Activated naive CD8-positive, alpha-beta T cell treated with anti-CD3 and anti-CD28 coated beads, Interleukin-2, amount 50 U/mL, for 24 hours (primary cell): ENCODE measurements around the gene ERC1.

Source experiments
- ATAC-seq: fragments of 150-1000 bp; cut with Tn5 transposase; one replicate; pipeline ENCODE4 v1.10.0; 2021
- DNase-seq: peaks from one replicate; pipeline ENCODE4 v3.0.0; 2021
- H3K27ac Mint-ChIP-seq: one replicate; pipeline ENCODE4 v1.8.0; 2021; ENCODE audit warnings: mild to moderate bottlenecking, mixed read lengths
- H3K27me3 Mint-ChIP-seq: one replicate; pipeline ENCODE4 v1.8.0; 2021; ENCODE audit warnings: mixed read lengths
- H3K36me3 Mint-ChIP-seq: one replicate; pipeline ENCODE4 v1.8.0; 2021; ENCODE audit warnings: low read depth, mixed read lengths
- H3K4me1 Mint-ChIP-seq: one replicate; pipeline ENCODE4 v1.8.0; 2021; ENCODE audit warnings: mixed read lengths
- H3K4me3 Mint-ChIP-seq: one replicate; pipeline ENCODE4 v1.8.0; 2021; ENCODE audit warnings: mild to moderate bottlenecking, moderate library complexity, mixed read lengths
- H3K9me3 Mint-ChIP-seq: one replicate; pipeline ENCODE4 v1.8.0; 2021; ENCODE audit warnings: mixed read lengths

The ERC1 gene

GRCh38 chr12:990661-991349, at the start of gene ERC1:
Gene ERC1 (plus strand): TSS chr12:991223. CDS start chr12:1027904, 36,681 bp downstream.
- no peaks in the 10 kb centered on the region for H3K27me3 Mint-ChIP-seq
- peaks cover 39% of the 10 kb centered on the region for H3K4me1 Mint-ChIP-seq
- peak within 1 kb of the TSS; percentile 91 for H3K27ac Mint-ChIP-seq
- H3K9me3 Mint-ChIP-seq, result no peaks in the 10 kb centered on the region
- peak; percentile 88 for ATAC-seq
- peaks cover 3% of the 10 kb centered on the region for H3K36me3 Mint-ChIP-seq
- DNase-seq, result peak; percentile 88
- H3K4me3 Mint-ChIP-seq, result peak within 1 kb of the TSS; percentile 96

GRCh38 chr12:943051-943450, 48.0 kb upstream of the ERC1 start:
- Mint-ChIP-seq H3K4me3 (no peak overlapping the region), H3K27me3 (no peaks in the 10 kb centered on the region), H3K9me3 (no peaks in the 10 kb centered on the region), H3K36me3 (peaks cover 37% of the 10 kb centered on the region), H3K4me1 (peaks cover 31% of the 10 kb centered on the region), H3K27ac (no peak overlapping the region)
- ATAC-seq (no peak), DNase-seq (no peak)

- no peak overlapping the region for H3K4me3 Mint-ChIP-seq
- DNase-seq, result no peak
- no peaks in the 10 kb centered on the region for H3K27me3 Mint-ChIP-seq
- no peaks in the 10 kb centered on the region for H3K9me3 Mint-ChIP-seq
- H3K27ac Mint-ChIP-seq, result peak overlapping the region; percentile 76
- no peak for ATAC-seq
- peaks cover 40% of the 10 kb centered on the region for H3K4me1 Mint-ChIP-seq
- peaks cover 37% of the 10 kb centered on the region for H3K36me3 Mint-ChIP-seq
Measured at GRCh38 chr12:944211-944610, 46.8 kb upstream of the ERC1 start.

GRCh38 chr12:946212-946611, 44.8 kb upstream of the ERC1 start:
- H3K36me3 Mint-ChIP-seq, result peaks cover 31% of the 10 kb centered on the region
- H3K9me3 Mint-ChIP-seq, result no peaks in the 10 kb centered on the region
- no peak overlapping the region for H3K4me3 Mint-ChIP-seq
- H3K27ac Mint-ChIP-seq, result peak overlapping the region; percentile 32
- H3K27me3 Mint-ChIP-seq, result peaks cover 2% of the 10 kb centered on the region
- DNase-seq (no peak), ATAC-seq (no peak)
- H3K4me1 Mint-ChIP-seq, result peaks cover 51% of the 10 kb centered on the region

GRCh38 chr12:946631-947030, 44.4 kb upstream of the ERC1 start:
- peak overlapping the region; percentile 32 for H3K27ac Mint-ChIP-seq
- no peak for DNase-seq

GRCh38 chr12:948238-948637, 42.8 kb upstream of the ERC1 start:
- peak overlapping the region; percentile 97 for H3K4me3 Mint-ChIP-seq
- ATAC-seq (no peak), DNase-seq (no peak)
- peaks cover 2% of the 10 kb centered on the region for H3K27me3 Mint-ChIP-seq
- H3K36me3 Mint-ChIP-seq, result peaks cover 23% of the 10 kb centered on the region
- H3K4me1 Mint-ChIP-seq, result peaks cover 51% of the 10 kb centered on the region
- no peaks in the 10 kb centered on the region for H3K9me3 Mint-ChIP-seq
- H3K27ac Mint-ChIP-seq, result peak overlapping the region; percentile 36

More at GRCh38 chr12:946631-947030, 44.4 kb upstream of the ERC1 start:
- Mint-ChIP-seq H3K4me1 (peaks cover 51% of the 10 kb centered on the region), H3K27me3 (peaks cover 2% of the 10 kb centered on the region), H3K4me3 (peak overlapping the region; percentile 27), H3K9me3 (no peaks in the 10 kb centered on the region), H3K36me3 (peaks cover 31% of the 10 kb centered on the region)
- ATAC-seq, result no peak

- peaks cover 13% of the 10 kb centered on the region for H3K36me3 Mint-ChIP-seq
- DNase-seq (peak; percentile 98), ATAC-seq (peak; percentile 93)
- peak within 1 kb of the TSS; percentile 97 for H3K27ac Mint-ChIP-seq
- H3K9me3 Mint-ChIP-seq, result no peaks in the 10 kb centered on the region
- H3K27me3 Mint-ChIP-seq, result peaks cover 2% of the 10 kb centered on the region
- H3K4me3 Mint-ChIP-seq, result peak within 1 kb of the TSS; percentile 97
- peaks cover 41% of the 10 kb centered on the region for H3K4me1 Mint-ChIP-seq
Measured at GRCh38 chr12:949453-950191, 41.4 kb upstream of the ERC1 start, which contains the start of gene RAD52. Gene RAD52 (minus strand): TSS chr12:949694. CDS start chr12:933058, 16,636 bp downstream.

- Mint-ChIP-seq H3K36me3 (peaks cover 13% of the 10 kb centered on the region), H3K4me1 (peaks cover 33% of the 10 kb centered on the region), H3K27ac (no peak overlapping the region), H3K27me3 (peaks cover 2% of the 10 kb centered on the region), H3K9me3 (no peaks in the 10 kb centered on the region), H3K4me3 (no peak overlapping the region)
- ATAC-seq, result no peak
- DNase-seq, result no peak
Measured at GRCh38 chr12:951176-951575, 39.8 kb upstream of the ERC1 start.

- Mint-ChIP-seq H3K9me3 (no peaks in the 10 kb centered on the region), H3K4me3 (no peak overlapping the region), H3K36me3 (peaks cover 7% of the 10 kb centered on the region), H3K27ac (no peak overlapping the region), H3K4me1 (peaks cover 15% of the 10 kb centered on the region), H3K27me3 (peaks cover 2% of the 10 kb centered on the region)
- no peak for DNase-seq
- no peak for ATAC-seq
Measured at GRCh38 chr12:953776-954175, 37.2 kb upstream of the ERC1 start.

GRCh38 chr12:954741-955140, 36.3 kb upstream of the ERC1 start:
- ATAC-seq, result no peak
- no peak for DNase-seq
- Mint-ChIP-seq H3K9me3 (no peaks in the 10 kb centered on the region), H3K27ac (no peak overlapping the region), H3K36me3 (no peaks in the 10 kb centered on the region), H3K4me1 (peaks cover 6% of the 10 kb centered on the region), H3K4me3 (no peak overlapping the region), H3K27me3 (no peaks in the 10 kb centered on the region)

- H3K36me3 Mint-ChIP-seq, result no peaks in the 10 kb centered on the region
- H3K4me1 Mint-ChIP-seq, result no peaks in the 10 kb centered on the region
- no peak overlapping the region for H3K27ac Mint-ChIP-seq
- no peaks in the 10 kb centered on the region for H3K9me3 Mint-ChIP-seq
- no peak overlapping the region for H3K4me3 Mint-ChIP-seq
- H3K27me3 Mint-ChIP-seq, result no peaks in the 10 kb centered on the region
- ATAC-seq (no peak), DNase-seq (no peak)
Measured at GRCh38 chr12:955939-956338, 35.1 kb upstream of the ERC1 start.

- Mint-ChIP-seq H3K27ac (peak overlapping the region; percentile 49), H3K36me3 (no peaks in the 10 kb centered on the region), H3K27me3 (no peaks in the 10 kb centered on the region), H3K9me3 (no peaks in the 10 kb centered on the region), H3K4me3 (no peak overlapping the region), H3K4me1 (peaks cover 4% of the 10 kb centered on the region)
- DNase-seq (no peak), ATAC-seq (peak; percentile 28)
Measured at GRCh38 chr12:958588-959123, 32.4 kb upstream of the ERC1 start.

- Mint-ChIP-seq H3K4me3 (no peak overlapping the region), H3K27me3 (no peaks in the 10 kb centered on the region), H3K4me1 (peaks cover 4% of the 10 kb centered on the region), H3K9me3 (no peaks in the 10 kb centered on the region), H3K36me3 (no peaks in the 10 kb centered on the region), H3K27ac (no peak overlapping the region)
- ATAC-seq, result no peak
- DNase-seq, result no peak
Measured at GRCh38 chr12:966724-967123, 24.3 kb upstream of the ERC1 start.

GRCh38 chr12:967641-968040, 23.4 kb upstream of the ERC1 start:
- ATAC-seq, result no peak
- DNase-seq, result no peak
- H3K36me3 Mint-ChIP-seq, result no peaks in the 10 kb centered on the region
- H3K27me3 Mint-ChIP-seq, result no peaks in the 10 kb centered on the region
- no peaks in the 10 kb centered on the region for H3K9me3 Mint-ChIP-seq
- H3K27ac Mint-ChIP-seq, result no peak overlapping the region
- H3K4me3 Mint-ChIP-seq, result no peak overlapping the region
- no peaks in the 10 kb centered on the region for H3K4me1 Mint-ChIP-seq

- Mint-ChIP-seq H3K36me3 (no peaks in the 10 kb centered on the region), H3K4me1 (no peaks in the 10 kb centered on the region), H3K27ac (no peak overlapping the region), H3K27me3 (no peaks in the 10 kb centered on the region), H3K4me3 (no peak overlapping the region), H3K9me3 (no peaks in the 10 kb centered on the region)
- DNase-seq (no peak), ATAC-seq (no peak)
Measured at GRCh38 chr12:968545-968944, 22.5 kb upstream of the ERC1 start.
